ENCODE data around the gene BTN2A1. TPM values are rescaled to one million over a fixed set of nuclear protein-coding genes. Genes with fewer than 3 reads are reported as not detected.

The BTN2A1 gene
- total and polyA plus RNA-seq, 2 of the 13 experiments (the other 11 are each of a cell fraction or from before 2014, with no cell fraction given): 16.4 to 30.4 TPM

DNA sequence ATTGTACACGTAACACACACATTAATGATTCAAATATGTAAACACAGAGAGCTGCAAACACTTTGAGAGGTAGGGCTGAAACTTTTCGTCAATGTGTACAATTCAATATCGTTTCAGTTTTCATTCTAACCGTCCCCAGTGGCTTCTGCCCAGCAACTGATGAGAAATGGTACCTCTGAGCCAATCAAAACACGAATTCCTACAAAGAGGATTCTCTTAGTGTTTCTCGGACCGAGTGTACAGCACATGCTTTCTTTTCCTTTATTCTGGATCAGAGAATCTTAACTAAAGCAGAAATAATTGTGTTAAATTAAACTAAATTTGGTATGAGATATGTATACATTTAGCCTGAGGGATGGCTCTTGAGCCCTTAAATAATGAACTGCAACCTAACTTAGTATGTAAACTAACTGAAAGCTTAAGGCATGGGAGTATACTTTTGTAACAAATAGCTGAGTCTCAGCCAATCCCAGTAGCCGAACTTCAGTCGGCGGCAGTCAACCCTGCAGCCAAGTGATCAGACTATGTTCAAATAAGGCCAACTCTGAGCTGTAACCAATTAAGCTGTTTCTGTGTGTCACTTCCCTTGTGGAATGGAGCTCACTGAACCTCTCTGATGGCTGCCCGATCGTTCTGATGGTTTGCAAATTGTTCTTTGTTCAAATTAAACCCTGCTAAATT is 16.1 kb downstream of the BTN2A1 start (continued):
- TF ChIP-seq EEA1 (CRISPR knock-in tag; IDR thresholded peaks at IDR 0.05; ENCODE audit: borderline replicate concordance) (no peak), NFYC (CRISPR knock-in tag; IDR thresholded peaks at IDR 0.05) (peak; percentile 86), ZNF709 (CRISPR knock-in tag; IDR thresholded peaks at IDR 0.05) (no peak), BRF2 (CRISPR knock-in tag; IDR thresholded peaks at IDR 0.05) (no peak), MIER3 (CRISPR knock-in tag; IDR thresholded peaks at IDR 0.05; ENCODE audit: borderline replicate concordance) (no peak), ZNF205 (CRISPR knock-in tag; IDR thresholded peaks at IDR 0.05) (no peak), ZC3H4 (CRISPR knock-in tag; IDR thresholded peaks at IDR 0.05; ENCODE audit: borderline replicate concordance) (no peak), AGO2 (optimal IDR thresholded peaks at IDR 0.05; ENCODE audit: low read depth, low read length) (no peak), CREM (IDR thresholded peaks at IDR 0.05) (peak; percentile 95), CREM (CRISPR knock-in tag; IDR thresholded peaks at IDR 0.05) (no peak), HMG20A (CRISPR knock-in tag; IDR thresholded peaks at IDR 0.05; ENCODE audit: borderline replicate concordance) (peak; percentile 30; the same call in 1 of the 2 replicates), GTF2F1 (IDR thresholded peaks at IDR 0.05; ENCODE audit: low read length) (no peak), ZNF33A (CRISPR knock-in tag; IDR thresholded peaks at IDR 0.05; ENCODE audit: borderline replicate concordance) (0 out of 2 replicates have a peak, but pooled peaks have one; percentile 52), TAF1 (CRISPR knock-in tag; IDR thresholded peaks at IDR 0.05) (peak; percentile 16; the same call in 1 of the 2 replicates), SAP130 (CRISPR knock-in tag; IDR thresholded peaks at IDR 0.05; ENCODE audit: low read depth) (peak; percentile 65), ZNF563 (CRISPR knock-in tag; IDR thresholded peaks at IDR 0.05) (no peak), STAT5B (CRISPR knock-in tag; IDR thresholded peaks at IDR 0.05) (no peak), ZNF556 (CRISPR knock-in tag; IDR thresholded peaks at IDR 0.05; ENCODE audit: borderline replicate concordance) (peak; percentile 84; the same call in 1 of the 2 replicates), ZNF460 (CRISPR knock-in tag; IDR thresholded peaks at IDR 0.05; ENCODE audit: borderline replicate concordance) (no peak), MED1 (CRISPR knock-in tag; IDR thresholded peaks at IDR 0.05) (peak; percentile 72), PPARG (CRISPR knock-in tag; conservative IDR thresholded peaks at IDR 0.05) (no peak; the same call in 1 of the 2 replicates), GFI1 (CRISPR knock-in tag; IDR thresholded peaks at IDR 0.05; ENCODE audit: borderline replicate concordance) (no peak), YEATS2 (CRISPR knock-in tag; IDR thresholded peaks at IDR 0.05; ENCODE audit: borderline replicate concordance) (no peak), NR1H2 (CRISPR knock-in tag; IDR thresholded peaks at IDR 0.05; ENCODE audit: borderline replicate concordance, low read depth) (no peak), ZNF430 (CRISPR knock-in tag; IDR thresholded peaks at IDR 0.05) (0 out of 2 replicates have a peak, but pooled peaks have one; percentile 0), DDIT3 (CRISPR knock-in tag; IDR thresholded peaks at IDR 0.05) (no peak)
- TF ChIP-seq, protein P1, sequence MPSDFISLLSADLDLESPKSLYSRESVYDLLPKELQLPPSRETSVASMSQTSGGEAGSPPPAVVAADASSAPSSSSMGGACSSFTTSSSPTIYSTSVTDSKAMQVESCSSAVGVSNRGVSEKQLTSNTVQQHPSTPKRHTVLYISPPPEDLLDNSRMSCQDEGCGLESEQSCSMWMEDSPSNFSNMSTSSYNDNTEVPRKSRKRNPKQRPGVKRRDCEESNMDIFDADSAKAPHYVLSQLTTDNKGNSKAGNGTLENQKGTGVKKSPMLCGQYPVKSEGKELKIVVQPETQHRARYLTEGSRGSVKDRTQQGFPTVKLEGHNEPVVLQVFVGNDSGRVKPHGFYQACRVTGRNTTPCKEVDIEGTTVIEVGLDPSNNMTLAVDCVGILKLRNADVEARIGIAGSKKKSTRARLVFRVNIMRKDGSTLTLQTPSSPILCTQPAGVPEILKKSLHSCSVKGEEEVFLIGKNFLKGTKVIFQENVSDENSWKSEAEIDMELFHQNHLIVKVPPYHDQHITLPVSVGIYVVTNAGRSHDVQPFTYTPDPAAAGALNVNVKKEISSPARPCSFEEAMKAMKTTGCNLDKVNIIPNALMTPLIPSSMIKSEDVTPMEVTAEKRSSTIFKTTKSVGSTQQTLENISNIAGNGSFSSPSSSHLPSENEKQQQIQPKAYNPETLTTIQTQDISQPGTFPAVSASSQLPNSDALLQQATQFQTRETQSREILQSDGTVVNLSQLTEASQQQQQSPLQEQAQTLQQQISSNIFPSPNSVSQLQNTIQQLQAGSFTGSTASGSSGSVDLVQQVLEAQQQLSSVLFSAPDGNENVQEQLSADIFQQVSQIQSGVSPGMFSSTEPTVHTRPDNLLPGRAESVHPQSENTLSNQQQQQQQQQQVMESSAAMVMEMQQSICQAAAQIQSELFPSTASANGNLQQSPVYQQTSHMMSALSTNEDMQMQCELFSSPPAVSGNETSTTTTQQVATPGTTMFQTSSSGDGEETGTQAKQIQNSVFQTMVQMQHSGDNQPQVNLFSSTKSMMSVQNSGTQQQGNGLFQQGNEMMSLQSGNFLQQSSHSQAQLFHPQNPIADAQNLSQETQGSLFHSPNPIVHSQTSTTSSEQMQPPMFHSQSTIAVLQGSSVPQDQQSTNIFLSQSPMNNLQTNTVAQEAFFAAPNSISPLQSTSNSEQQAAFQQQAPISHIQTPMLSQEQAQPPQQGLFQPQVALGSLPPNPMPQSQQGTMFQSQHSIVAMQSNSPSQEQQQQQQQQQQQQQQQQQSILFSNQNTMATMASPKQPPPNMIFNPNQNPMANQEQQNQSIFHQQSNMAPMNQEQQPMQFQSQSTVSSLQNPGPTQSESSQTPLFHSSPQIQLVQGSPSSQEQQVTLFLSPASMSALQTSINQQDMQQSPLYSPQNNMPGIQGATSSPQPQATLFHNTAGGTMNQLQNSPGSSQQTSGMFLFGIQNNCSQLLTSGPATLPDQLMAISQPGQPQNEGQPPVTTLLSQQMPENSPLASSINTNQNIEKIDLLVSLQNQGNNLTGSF (CRISPR knock-in tag; IDR thresholded peaks at IDR 0.05): no peak
